NT2/D1 (cell line): ENCODE data around the gene FRMD5.

Source experiments
- DNase-seq: peaks from one replicate; pipeline ENCODE4 v3.0.0-alpha.2; 2011; ENCODE audit warnings: low read depth, low spot score
- H3K27me3 ChIP-seq: 2 replicates; pipeline ENCODE4 v1.6.0; 2011; ENCODE audit warnings: mild to moderate bottlenecking; ENCODE audit not compliant: insufficient read length, insufficient read depth
- H3K36me3 ChIP-seq: 2 replicates; pipeline ENCODE4 v1.6.1; 2011; ENCODE audit warnings: mild to moderate bottlenecking, low read length, mixed read lengths; ENCODE audit not compliant: insufficient read depth, insufficient read length
- H3K4me1 ChIP-seq: 2 replicates; pipeline ENCODE4 v1.5.1; 2011; ENCODE audit not compliant: insufficient read depth, insufficient read length
- H3K4me3 ChIP-seq: 2 replicates; pipeline ENCODE4 v1.5.1; 2011; ENCODE audit warnings: low read depth; ENCODE audit not compliant: insufficient read length
- H3K9ac ChIP-seq: 2 replicates; pipeline ENCODE4 v1.6.0; 2011; ENCODE audit warnings: low read depth; ENCODE audit not compliant: insufficient read length
- H3K9me3 ChIP-seq: 2 replicates; pipeline ENCODE4 v1.5.1; 2011; ENCODE audit warnings: mild to moderate bottlenecking, low read length; ENCODE audit not compliant: insufficient read depth
- SUZ12 ChIP-seq: IDR thresholded peaks from 2 replicates; pipeline ENCODE4 v1.6.1; 2011; ENCODE audit not compliant: insufficient read length, insufficient read depth; ENCODE audit errors: extremely low read depth
- YY1 ChIP-seq: IDR thresholded peaks from 2 replicates; pipeline ENCODE4 v1.6.1; 2011; ENCODE audit not compliant: insufficient read length, insufficient read depth
- ZNF274 ChIP-seq: IDR thresholded peaks from 2 replicates; pipeline ENCODE4 v1.6.1; 2011; ENCODE audit warnings: mild to moderate bottlenecking, low read depth, low read length

The FRMD5 gene

GRCh38 chr15:44128443-44128842 lies 66.6 kb downstream of the FRMD5 start:
- Histone ChIP-seq H3K9ac (no peak overlapping the region), H3K4me1 (no peaks in the 10 kb centered on the region), H3K4me3 (no peak overlapping the region), H3K9me3 (no peaks in the 10 kb centered on the region), H3K36me3 (no peaks in the 10 kb centered on the region), H3K27me3 (no peaks in the 10 kb centered on the region)
- TF ChIP-seq YY1 (no peak), SUZ12 (no peak), ZNF274 (no peak)
- no peak for DNase-seq

- no peak for TF ChIP-seq SUZ12
- TF ChIP-seq ZNF274 = no peak
- TF ChIP-seq YY1 = no peak
- H3K36me3 ChIP-seq = no peaks in the 10 kb centered on the region
- no peak for DNase-seq
Measured at GRCh38 chr15:44125879-44126278, 69.2 kb downstream of the FRMD5 start.

GRCh38 chr15:44102675-44103254 lies 92.3 kb downstream of the FRMD5 start:
- H3K4me3 ChIP-seq = no peak overlapping the region
- no peaks in the 10 kb centered on the region for H3K36me3 ChIP-seq
- H3K9ac ChIP-seq = no peak overlapping the region
- no peak for TF ChIP-seq SUZ12
- no peak for TF ChIP-seq ZNF274
- no peak for TF ChIP-seq YY1
- H3K27me3 ChIP-seq = no peaks in the 10 kb centered on the region
- DNase-seq = no peak
- H3K4me1 ChIP-seq = no peaks in the 10 kb centered on the region
- H3K9me3 ChIP-seq = no peaks in the 10 kb centered on the region

More at GRCh38 chr15:44125879-44126278, 69.2 kb downstream of the FRMD5 start:
- Histone ChIP-seq H3K9me3 (no peaks in the 10 kb centered on the region), H3K4me1 (no peaks in the 10 kb centered on the region), H3K4me3 (no peak overlapping the region), H3K27me3 (no peaks in the 10 kb centered on the region), H3K9ac (no peak overlapping the region)

- no peak for DNase-seq
- H3K4me3 ChIP-seq = no peak overlapping the region
- no peaks in the 10 kb centered on the region for H3K36me3 ChIP-seq
- no peaks in the 10 kb centered on the region for H3K9me3 ChIP-seq
- no peak overlapping the region for H3K9ac ChIP-seq
- H3K27me3 ChIP-seq = no peaks in the 10 kb centered on the region
- TF ChIP-seq SUZ12 (no peak), YY1 (no peak), ZNF274 (no peak)
- H3K4me1 ChIP-seq = no peaks in the 10 kb centered on the region
Measured at GRCh38 chr15:44101944-44102343, 93.1 kb downstream of the FRMD5 start.

- no peak for TF ChIP-seq YY1
- no peak for TF ChIP-seq SUZ12
- no peak for TF ChIP-seq ZNF274
- no peaks in the 10 kb centered on the region for H3K36me3 ChIP-seq
- no peak for DNase-seq
- no peaks in the 10 kb centered on the region for H3K27me3 ChIP-seq
- no peak overlapping the region for H3K4me3 ChIP-seq
- no peaks in the 10 kb centered on the region for H3K9me3 ChIP-seq
- H3K4me1 ChIP-seq = no peaks in the 10 kb centered on the region
- no peak overlapping the region for H3K9ac ChIP-seq
Measured at GRCh38 chr15:44101286-44101685, 93.8 kb downstream of the FRMD5 start.

- no peaks in the 10 kb centered on the region for H3K36me3 ChIP-seq
- H3K4me1 ChIP-seq = no peaks in the 10 kb centered on the region
- H3K4me3 ChIP-seq = no peak overlapping the region
- no peaks in the 10 kb centered on the region for H3K27me3 ChIP-seq
- no peak overlapping the region for H3K9ac ChIP-seq
- TF ChIP-seq SUZ12 (no peak), ZNF274 (no peak), YY1 (no peak)
- no peak for DNase-seq
- H3K9me3 ChIP-seq = no peaks in the 10 kb centered on the region
Measured at GRCh38 chr15:44099671-44100070, 95.4 kb downstream of the FRMD5 start.

GRCh38 chr15:44097552-44097951 lies 97.5 kb downstream of the FRMD5 start:
- Histone ChIP-seq H3K4me1 (no peaks in the 10 kb centered on the region), H3K27me3 (no peaks in the 10 kb centered on the region)
- DNase-seq = no peak

GRCh38 chr15:44096596-44096995 lies 98.5 kb downstream of the FRMD5 start:
- no peaks in the 10 kb centered on the region for H3K9me3 ChIP-seq
- no peaks in the 10 kb centered on the region for H3K4me1 ChIP-seq
- H3K9ac ChIP-seq = no peak overlapping the region
- H3K36me3 ChIP-seq = no peaks in the 10 kb centered on the region
- DNase-seq = no peak
- H3K4me3 ChIP-seq = no peak overlapping the region
- TF ChIP-seq YY1 (no peak), ZNF274 (no peak), SUZ12 (no peak)
- H3K27me3 ChIP-seq = no peaks in the 10 kb centered on the region

More at GRCh38 chr15:44097552-44097951, 97.5 kb downstream of the FRMD5 start:
- H3K4me3 ChIP-seq = no peak overlapping the region
- H3K36me3 ChIP-seq = no peaks in the 10 kb centered on the region
- no peak for TF ChIP-seq SUZ12
- TF ChIP-seq YY1 = no peak
- TF ChIP-seq ZNF274 = no peak
- no peak overlapping the region for H3K9ac ChIP-seq
- no peaks in the 10 kb centered on the region for H3K9me3 ChIP-seq
